Fibroblast of skin of left biceps (primary cell): Measurements from ENCODE around the gene SH3GLB1.

Experiments
- DNase-seq, 2 experiments: peaks; one replicate each; pipeline ENCODE4 v3.0.0-alpha.2; 2013; ENCODE audit warnings: low read depth in 2 of 2

The SH3GLB1 gene

GRCh38 chr1:86733340-86733739 is 29.0 kb downstream of the SH3GLB1 start:
- no peak for DNase-seq

- DNase-seq = no peak
Measured at GRCh38 chr1:86739648-86740509, 35.5 kb downstream of the SH3GLB1 start.

GRCh38 chr1:86741947-86742572 is 37.7 kb downstream of the SH3GLB1 start:
- no peak for DNase-seq

GRCh38 chr1:86747304-86747703 is 42.9 kb downstream of the SH3GLB1 start:
- DNase-seq = no peak

GRCh38 chr1:86748622-86749373 is 44.4 kb downstream of the SH3GLB1 start:
- no peak for DNase-seq

GRCh38 chr1:86750076-86750475 is 45.7 kb downstream of the SH3GLB1 start:
- no peak for DNase-seq

GRCh38 chr1:86750530-86750929 is 46.2 kb downstream of the SH3GLB1 start:
- DNase-seq = no peak

- no peak for DNase-seq
Measured at GRCh38 chr1:86751923-86752322, 47.5 kb downstream of the SH3GLB1 start.

- no peak for DNase-seq
Measured at GRCh38 chr1:86753700-86754099, 49.3 kb downstream of the SH3GLB1 start.

- no peak for DNase-seq
Measured at GRCh38 chr1:86754265-86754974, 50.0 kb downstream of the SH3GLB1 start.

- no peak for DNase-seq
Measured at GRCh38 chr1:86756062-86756406, 51.7 kb downstream of the SH3GLB1 start.

GRCh38 chr1:86757272-86757984 is 53.1 kb downstream of the SH3GLB1 start:
- no peak for DNase-seq

GRCh38 chr1:86758570-86758969 is 54.2 kb downstream of the SH3GLB1 start:
- no peak for DNase-seq

- no peak for DNase-seq
Measured at GRCh38 chr1:86760199-86760598, 55.8 kb downstream of the SH3GLB1 start.

GRCh38 chr1:86762336-86762735 is 58.0 kb downstream of the SH3GLB1 start:
- DNase-seq = no peak

- DNase-seq = no peak
Measured at GRCh38 chr1:86764523-86764922, 60.1 kb downstream of the SH3GLB1 start.

- no peak for DNase-seq
Measured at GRCh38 chr1:86765073-86765472, 60.7 kb downstream of the SH3GLB1 start.

GRCh38 chr1:86765674-86766073 is 61.3 kb downstream of the SH3GLB1 start:
- DNase-seq = no peak

- DNase-seq = no peak
Measured at GRCh38 chr1:86768554-86768953, 64.2 kb downstream of the SH3GLB1 start.

- no peak for DNase-seq
Measured at GRCh38 chr1:86769065-86769464, 64.7 kb downstream of the SH3GLB1 start.
